Peyer's patch (tissue), 4 donors: ENCODE results near the gene RAET1G. TPM values are rescaled to one million over a fixed set of nuclear protein-coding genes. Genes with fewer than 3 reads are reported as not detected.

ENCODE experiments used
- DNase-seq, 3 donors: peaks; one replicate each; pipeline ENCODE4 v3.0.0-alpha.2; 2017 to 2019
- H3K27ac ChIP-seq, 4 donors: fragments of 200-600 bp; sonication (generic); one replicate each; pipeline ENCODE4 v1.5.1; 2016 to 2019
- H3K27me3 ChIP-seq, 2 donors: fragments of 200-600 bp; sonication (generic); one replicate each; pipeline ENCODE4 v1.5.1; 2019
- H3K36me3 ChIP-seq, 3 donors: fragments of 200-600 bp; sonication (generic); one replicate each; pipeline ENCODE4 v1.5.1; 2016 to 2019
- H3K4me1 ChIP-seq, 4 donors: fragments of 200-600 bp; sonication (generic); one replicate each; pipeline ENCODE4 v1.5.1; 2016 to 2019
- H3K4me3 ChIP-seq, 4 donors: fragments of 200-600 bp; sonication (generic); 1 replicate in 3 of 4; 2 replicates in 1 of 4; pipeline ENCODE4 v1.5.1; 2016 to 2019; ENCODE audit warnings: mild to moderate bottlenecking in 1 of 4
- H3K9me3 ChIP-seq, 4 donors: fragments of 200-600 bp; sonication (generic); one replicate each; pipeline ENCODE4 v1.5.1; 2016 to 2019; ENCODE audit warnings: mild to moderate bottlenecking in 1 of 4
- POLR2A ChIP-seq, 2 donors: fragments of 450-650 bp; IDR thresholded peaks; one replicate each; pipeline ENCODE4 v1.5.1; 2017; ENCODE audit warnings: antibody characterized with exemption in 2 of 2, mild to moderate bottlenecking in 2 of 2, moderate library complexity in 2 of 2
- total RNA-seq, 4 donors: library from RNA; depleted of rRNA; stranded (reverse); fragments of >200 nt; gene quantifications; one replicate each; pipeline ENCODE4 v1.1.0, GENCODE V29; 2016
- TF ChIP-seq, protein P1 (sequence below), 6 experiments: fragments of 450-650 bp in 4 of 6; fragments of 200-600 bp in 2 of 6; sonication (generic) in 1 of 6; IDR thresholded peaks; one replicate each; pipeline ENCODE4 v1.5.1; 2017 to 2019; ENCODE audit warnings: antibody characterized with exemption in 6 of 6, mild to moderate bottlenecking in 3 of 6, moderate library complexity in 1 of 6

The RAET1G gene
- total RNA-seq, 4 donors from 2014 or later: not detected

DNA sequence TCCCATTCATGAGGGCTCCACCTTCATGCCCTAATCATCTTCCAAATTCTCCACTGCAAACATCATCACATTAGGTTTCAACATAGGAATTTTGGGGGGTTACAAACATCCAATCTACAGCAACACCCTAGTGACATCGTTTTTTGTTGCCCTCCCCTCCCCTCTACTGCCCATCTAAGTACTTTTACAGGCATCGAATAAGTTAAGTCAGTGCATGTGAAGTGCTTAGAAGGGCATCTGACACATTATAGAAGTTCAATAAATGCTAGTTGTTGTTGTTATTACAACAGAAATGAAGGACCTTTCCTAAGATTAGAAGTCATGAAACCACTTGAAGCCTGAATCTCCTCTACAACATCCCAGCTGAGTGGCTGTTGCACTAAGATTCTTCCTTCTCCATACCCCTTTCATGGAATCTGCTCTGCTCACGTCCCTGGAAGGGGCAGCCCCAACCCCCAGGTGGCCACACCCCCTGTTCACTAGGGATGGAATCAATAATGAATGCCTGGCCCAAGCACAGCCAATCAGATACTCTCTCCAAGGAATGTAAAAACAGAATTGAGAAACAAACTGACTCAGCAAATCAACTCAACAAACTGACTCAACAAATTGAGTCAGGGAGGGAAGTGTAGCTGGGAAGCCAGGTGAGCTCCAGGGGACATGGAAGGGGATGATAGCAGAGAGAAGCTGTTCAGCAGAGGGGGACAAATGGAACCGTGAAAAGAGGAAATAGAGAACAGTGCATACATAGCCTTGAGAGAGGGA is 54.9 kb downstream of the RAET1G start:
- no peaks in the 10 kb centered on the region for H3K36me3 ChIP-seq
- no peak overlapping the region for H3K27ac ChIP-seq
- no peaks in the 10 kb centered on the region for H3K27me3 ChIP-seq
- peaks cover 0 to 15% (median 4%) of the 10 kb centered on the region in 4 donors for H3K4me1 ChIP-seq
- TF ChIP-seq, protein P1, sequence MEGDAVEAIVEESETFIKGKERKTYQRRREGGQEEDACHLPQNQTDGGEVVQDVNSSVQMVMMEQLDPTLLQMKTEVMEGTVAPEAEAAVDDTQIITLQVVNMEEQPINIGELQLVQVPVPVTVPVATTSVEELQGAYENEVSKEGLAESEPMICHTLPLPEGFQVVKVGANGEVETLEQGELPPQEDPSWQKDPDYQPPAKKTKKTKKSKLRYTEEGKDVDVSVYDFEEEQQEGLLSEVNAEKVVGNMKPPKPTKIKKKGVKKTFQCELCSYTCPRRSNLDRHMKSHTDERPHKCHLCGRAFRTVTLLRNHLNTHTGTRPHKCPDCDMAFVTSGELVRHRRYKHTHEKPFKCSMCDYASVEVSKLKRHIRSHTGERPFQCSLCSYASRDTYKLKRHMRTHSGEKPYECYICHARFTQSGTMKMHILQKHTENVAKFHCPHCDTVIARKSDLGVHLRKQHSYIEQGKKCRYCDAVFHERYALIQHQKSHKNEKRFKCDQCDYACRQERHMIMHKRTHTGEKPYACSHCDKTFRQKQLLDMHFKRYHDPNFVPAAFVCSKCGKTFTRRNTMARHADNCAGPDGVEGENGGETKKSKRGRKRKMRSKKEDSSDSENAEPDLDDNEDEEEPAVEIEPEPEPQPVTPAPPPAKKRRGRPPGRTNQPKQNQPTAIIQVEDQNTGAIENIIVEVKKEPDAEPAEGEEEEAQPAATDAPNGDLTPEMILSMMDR (IDR thresholded peaks at IDR 0.05): no peak
- TF ChIP-seq POLR2A (IDR thresholded peaks at IDR 0.05): no peak
- peaks cover 0 to 6% (median 0%) of the 10 kb centered on the region in 4 donors for H3K9me3 ChIP-seq
- no peak for DNase-seq
- H3K4me3 ChIP-seq: no peak overlapping the region

Other genes with a start within 250 kb of the RAET1G start
- gene LATS1, start 205.0 kb downstream of the RAET1G start, total RNA-seq: 10 to 100 TPM; 21.8 to 38.8 (median 29.7) TPM
- gene NUP43, start 176.6 kb downstream of the RAET1G start, total RNA-seq: 10 to 100 TPM; 16.1 to 64.4 (median 16.3) TPM
- gene PCMT1, start 173.4 kb downstream of the RAET1G start, total RNA-seq: 10 to 100 TPM; 39.4 to 52.0 (median 44.9) TPM
- 10 to 100 TPM in 2 of 4 donors, 1 to 10 TPM in 2; 3.7 to 14.6 (median 11.0) TPM for gene LRP11, start 58.8 kb downstream of the RAET1G start, total RNA-seq
- not detected for gene RAET1E, start 25.0 kb downstream of the RAET1G start, total RNA-seq
- gene ULBP2, start 18.9 kb upstream of the RAET1G start, total RNA-seq: not detected
- not detected for gene ULBP1, start 40.8 kb upstream of the RAET1G start, total RNA-seq
- not detected for gene RAET1L, start 102.4 kb upstream of the RAET1G start, total RNA-seq
- gene ULBP3, start 146.0 kb upstream of the RAET1G start, total RNA-seq: not detected
- gene PPP1R14C, start 219.9 kb upstream of the RAET1G start, total RNA-seq: 10 to 100 TPM in 2 of 4 donors, 1 to 10 TPM in 2; 4.4 to 21.2 (median 10.2) TPM